Keratinocyte (primary cell): ENCODE measurements around the gene TRIM56. TPM values are rescaled to one million over a fixed set of nuclear protein-coding genes. Genes with fewer than 3 reads are reported as not detected.
A peak's percentile ranks its signal among the peaks of the same experiment; 100 is the strongest.

Experiments
- DNase-seq: peaks from one replicate; pipeline ENCODE4 v3.0.0-alpha.2; 2011; ENCODE audit warnings: low read depth, missing footprints, low spot score
- FAIRE-seq: peaks from 2 replicates; lab custom pipeline; 2011; peaks lifted over from hg19 to GRCh38; lab: Jason Lieb, UNC
- H2AFZ ChIP-seq: 2 replicates; pipeline ENCODE4 v1.6.0; 2012; ENCODE audit warnings: low read length, control low read depth, inconsistent platforms; ENCODE audit not compliant: control insufficient read depth
- H3K27ac ChIP-seq: 2 replicates; pipeline ENCODE4 v1.5.1; 2011; ENCODE audit warnings: low read length; ENCODE audit not compliant: control insufficient read depth, insufficient read depth
- H3K27me3 ChIP-seq: 3 replicates; pipeline ENCODE4 v1.6.0; 2011; ENCODE audit warnings: low read length; ENCODE audit not compliant: control insufficient read depth, insufficient read depth; ENCODE audit errors: extremely low read depth
- H3K36me3 ChIP-seq, 2 experiments: 2 replicates in 1 of 2; 3 replicates in 1 of 2; pipeline ENCODE4 v1.5.1; 2011; ENCODE audit warnings: low read length in 2 of 2, mild to moderate bottlenecking in 1 of 2; ENCODE audit not compliant: control insufficient read depth in 2 of 2, insufficient read depth in 2 of 2; ENCODE audit errors: extremely low read depth in 1 of 2
- H3K4me1 ChIP-seq: 3 replicates; pipeline ENCODE4 v1.5.1; 2011; ENCODE audit warnings: low read length; ENCODE audit not compliant: control insufficient read depth, insufficient read depth; ENCODE audit errors: extremely low read depth
- H3K4me2 ChIP-seq: 3 replicates; pipeline ENCODE4 v1.6.0; 2011; ENCODE audit warnings: low read depth, low read length; ENCODE audit not compliant: control insufficient read depth, insufficient read depth; ENCODE audit errors: extremely low read depth
- H3K4me3 ChIP-seq, 3 experiments: fragments of 200-600 bp in 1 of 3; sonication (generic) in 1 of 3; 2 replicates in 2 of 3; 3 replicates in 1 of 3; pipeline ENCODE4 v1.5.1; 2011 to 2016; ENCODE audit warnings: low read length in 3 of 3, mild to moderate bottlenecking in 3 of 3, control low read depth in 2 of 3, inconsistent platforms in 1 of 3, low read depth in 1 of 3, mixed read lengths in 1 of 3, mixed run types in 1 of 3, moderate library complexity in 1 of 3; ENCODE audit not compliant: control insufficient read depth in 2 of 3, insufficient read depth in 2 of 3; ENCODE audit errors: extremely low read depth in 1 of 3
- H3K79me2 ChIP-seq: 2 replicates; pipeline ENCODE4 v1.6.0; 2012; ENCODE audit warnings: low read length; ENCODE audit not compliant: control insufficient read depth, insufficient read depth
- H3K9ac ChIP-seq: 3 replicates; pipeline ENCODE4 v1.6.0; 2011; ENCODE audit warnings: low read length; ENCODE audit not compliant: control insufficient read depth, insufficient read depth; ENCODE audit errors: extremely low read depth
- H3K9me1 ChIP-seq: 3 replicates; pipeline ENCODE4 v1.6.0; 2011; ENCODE audit warnings: low read length; ENCODE audit not compliant: control insufficient read depth, insufficient read depth; ENCODE audit errors: extremely low read depth
- H3K9me3 ChIP-seq: 2 replicates; pipeline ENCODE4 v1.5.1; 2012; ENCODE audit warnings: low read depth, low read length; ENCODE audit not compliant: control insufficient read depth
- H4K20me1 ChIP-seq: 3 replicates; pipeline ENCODE4 v1.6.0; 2011; ENCODE audit warnings: low read length; ENCODE audit not compliant: control insufficient read depth, insufficient read depth; ENCODE audit errors: extremely low read depth
- CTCF ChIP-seq, 3 experiments: IDR thresholded peaks in 1 of 3; conservative IDR thresholded peaks in 1 of 3; optimal IDR thresholded peaks in 1 of 3; 2 replicates in 2 of 3; 3 replicates in 1 of 3; pipeline versions ENCODE3 to v1.5.1; 2011; ENCODE audit warnings: low read length in 3 of 3, mild to moderate bottlenecking in 3 of 3, moderate library complexity in 2 of 3, control low read depth in 1 of 3, inconsistent platforms in 1 of 3; ENCODE audit not compliant: insufficient read depth in 2 of 3; ENCODE audit errors: extremely low read depth in 1 of 3
- EZH2 ChIP-seq: IDR thresholded peaks from one replicate; pipeline ENCODE4 v1.6.1; 2012; ENCODE audit warnings: inconsistent platforms, mild to moderate bottlenecking, low read length, moderate library complexity
- dilution Hi-C: fragments of 300-500 bp; cut with MboI; formaldehyde crosslinking; loops from one replicate; pipeline ENCODE4 v1.7.0; 2020; ENCODE audit warnings: low sequenced_read_pairs; ENCODE audit not compliant: extremely low pct_ligation_motif_present
- polyA plus RNA-seq, 5 experiments: library from polyadenylated mRNA; depleted of rRNA in 3 of 5; stranded (reverse) in 3 of 5; stranded (forward) in 1 of 5; unstranded in 1 of 5; fragments of >200 nt; gene quantifications; 1 replicate in 1 of 5; 2 replicates in 3 of 5; 3 replicates in 1 of 5; pipeline versions ENCODE4 v1.2.1 to v1.2.3, GENCODE V29; 2011 to 2012; ENCODE audit warnings: missing spikeins in 2 of 5, low read depth in 1 of 5, low replicate concordance in 1 of 5

TRIM56 gene
- polyA plus RNA-seq, 1 donor (not counting 4 experiments of a cell fraction or from before 2014, with no cell fraction given) = 3.6 TPM

- Histone ChIP-seq H3K4me2 (no peak overlapping the region), H3K9ac (peak overlapping the region; percentile 63), H3K27ac (peak overlapping the region; percentile 93)
Measured at GRCh38 chr7:101140339-101140699, 55.0 kb downstream of the TRIM56 start.

GRCh38 chr7:101140746-101141382 is 55.6 kb downstream of the TRIM56 start:
- Histone ChIP-seq H3K9me1 (no peaks in the 10 kb centered on the region), H3K4me1 (peaks cover 38% of the 10 kb centered on the region), H4K20me1 (no peaks in the 10 kb centered on the region), H3K9ac (peak overlapping the region; percentile 63), H3K27me3 (no peaks in the 10 kb centered on the region), H3K4me2 (peak overlapping the region; percentile 87), H3K4me3 (peak overlapping the region in 1 of 3 experiments; percentile 43), H3K79me2 (no peaks in the 10 kb centered on the region), H3K36me3 (peaks cover 7 to 12% of the 10 kb centered on the region in 2 experiments), H3K9me3 (no peaks in the 10 kb centered on the region), H3K27ac (peak overlapping the region; percentile 93), H2AFZ (peak overlapping the region; percentile 56)
- no peak for FAIRE-seq
- no peak for DNase-seq
- TF ChIP-seq EZH2 = no peak
- TF ChIP-seq CTCF (optimal IDR thresholded peaks at IDR 0.05 in 1 of 3, IDR thresholded peaks at IDR 0.05 in 1 of 3, conservative IDR thresholded peaks at IDR 0.05 in 1 of 3; ENCODE audit: extremely low read depth in 1 of 3, insufficient read depth in 2 of 3, low read length in 3 of 3) = no peak
- dilution Hi-C loops = no loop called here

More at GRCh38 chr7:101140339-101140699, 55.0 kb downstream of the TRIM56 start:
- H3K4me3 ChIP-seq = no peak overlapping the region
- H2AFZ ChIP-seq = no peak overlapping the region
- H3K4me1 ChIP-seq = peaks cover 40% of the 10 kb centered on the region
- no peaks in the 10 kb centered on the region for H3K27me3 ChIP-seq
- H4K20me1 ChIP-seq = no peaks in the 10 kb centered on the region
- no peaks in the 10 kb centered on the region for H3K9me3 ChIP-seq
- no peak for DNase-seq
- dilution Hi-C loops = no loop called here
- peaks cover 12 to 16% of the 10 kb centered on the region in 2 experiments for H3K36me3 ChIP-seq
- no peak for FAIRE-seq
- no peaks in the 10 kb centered on the region for H3K9me1 ChIP-seq
- no peaks in the 10 kb centered on the region for H3K79me2 ChIP-seq
- TF ChIP-seq CTCF (optimal IDR thresholded peaks at IDR 0.05 in 1 of 3, IDR thresholded peaks at IDR 0.05 in 1 of 3, conservative IDR thresholded peaks at IDR 0.05 in 1 of 3; ENCODE audit: extremely low read depth in 1 of 3, insufficient read depth in 2 of 3, low read length in 3 of 3) = no peak
- TF ChIP-seq EZH2 = no peak

Other genes starting within 250 kb of the TRIM56 start
- 14.5 to 24.9 TPM (median 19.8 TPM) in 3 replicates for gene SLC12A9, start 232.8 kb upstream of the TRIM56 start, polyA plus RNA-seq
- 83.8 to 106 TPM (median 93.7 TPM) in 3 replicates for gene TRIP6, start 218.1 kb upstream of the TRIM56 start, polyA plus RNA-seq
- gene SRRT, start 210.4 kb upstream of the TRIM56 start, polyA plus RNA-seq = 23.1 to 54.5 TPM (median 42.2 TPM) in 3 replicates
- gene UFSP1, start 195.8 kb upstream of the TRIM56 start, polyA plus RNA-seq = 1.0 to 1.4 TPM (median 1.2 TPM) in 3 replicates
- gene ACHE, start 189.6 kb upstream of the TRIM56 start, polyA plus RNA-seq = 0.07 to 0.30 TPM (median 0.20 TPM) in 3 replicates
- gene MUC3A, start 135.9 kb upstream of the TRIM56 start, polyA plus RNA-seq = 0.06 to 1.2 TPM (median 0.10 TPM) in 3 replicates
- gene MUC12, start 115.9 kb upstream of the TRIM56 start, polyA plus RNA-seq = 0.24 to 0.33 TPM in 2 of 3 replicates, not detected in the other
- gene MUC17, start 65.4 kb upstream of the TRIM56 start, polyA plus RNA-seq = not detected in 3 replicates
- 522 to 820 TPM (median 808 TPM) in 3 replicates for gene SERPINE1, start 41.6 kb downstream of the TRIM56 start, polyA plus RNA-seq
- gene AP1S1, start 69.0 kb downstream of the TRIM56 start, polyA plus RNA-seq = 279 to 310 TPM (median 289 TPM) in 3 replicates
- 0.04 to 0.06 TPM in 2 of 3 replicates, not detected in the other for gene VGF, start 80.1 kb downstream of the TRIM56 start, polyA plus RNA-seq
- gene NAT16, start 94.8 kb downstream of the TRIM56 start, polyA plus RNA-seq = not detected in 3 replicates
- gene MOGAT3, start 115.6 kb downstream of the TRIM56 start, polyA plus RNA-seq = not detected in 3 replicates
- gene PLOD3, start 132.1 kb downstream of the TRIM56 start, polyA plus RNA-seq = 31.6 to 71.6 TPM (median 36.1 TPM) in 3 replicates
- 46.4 to 63.1 TPM (median 47.5 TPM) in 3 replicates for gene ZNHIT1, start 132.7 kb downstream of the TRIM56 start, polyA plus RNA-seq
- 1.9 to 4.1 TPM (median 2.4 TPM) in 3 replicates for gene CLDN15, start 152.3 kb downstream of the TRIM56 start, polyA plus RNA-seq
- gene FIS1, start 159.6 kb downstream of the TRIM56 start, polyA plus RNA-seq = 202 to 244 TPM (median 240 TPM) in 3 replicates
- 28.3 to 30.1 TPM (median 29.4 TPM) in 3 replicates for gene IFT22, start 236.3 kb downstream of the TRIM56 start, polyA plus RNA-seq